ENCODE data around the gene CCDC91. TPM values are rescaled to one million over a fixed set of nuclear protein-coding genes. Genes with fewer than 3 reads are reported as not detected.
A peak's percentile ranks its signal among the peaks of the same experiment; 100 is the strongest.

CCDC91 gene, protein sequence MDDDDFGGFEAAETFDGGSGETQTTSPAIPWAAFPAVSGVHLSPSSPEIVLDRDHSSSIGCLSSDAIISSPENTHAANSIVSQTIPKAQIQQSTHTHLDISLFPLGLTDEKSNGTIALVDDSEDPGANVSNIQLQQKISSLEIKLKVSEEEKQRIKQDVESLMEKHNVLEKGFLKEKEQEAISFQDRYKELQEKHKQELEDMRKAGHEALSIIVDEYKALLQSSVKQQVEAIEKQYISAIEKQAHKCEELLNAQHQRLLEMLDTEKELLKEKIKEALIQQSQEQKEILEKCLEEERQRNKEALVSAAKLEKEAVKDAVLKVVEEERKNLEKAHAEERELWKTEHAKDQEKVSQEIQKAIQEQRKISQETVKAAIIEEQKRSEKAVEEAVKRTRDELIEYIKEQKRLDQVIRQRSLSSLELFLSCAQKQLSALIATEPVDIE
- total RNA-seq: 30.2 TPM
- long read RNA-seq, transcript CCDC91-205 (11 exons, 1,301 nt): major isoform, 5 of 33 reads
- long read RNA-seq, partial matches to known transcripts: 1 of 33 reads
- long read RNA-seq, other reads (novel, unspliced or antisense): 27 of 33 reads

DNA sequence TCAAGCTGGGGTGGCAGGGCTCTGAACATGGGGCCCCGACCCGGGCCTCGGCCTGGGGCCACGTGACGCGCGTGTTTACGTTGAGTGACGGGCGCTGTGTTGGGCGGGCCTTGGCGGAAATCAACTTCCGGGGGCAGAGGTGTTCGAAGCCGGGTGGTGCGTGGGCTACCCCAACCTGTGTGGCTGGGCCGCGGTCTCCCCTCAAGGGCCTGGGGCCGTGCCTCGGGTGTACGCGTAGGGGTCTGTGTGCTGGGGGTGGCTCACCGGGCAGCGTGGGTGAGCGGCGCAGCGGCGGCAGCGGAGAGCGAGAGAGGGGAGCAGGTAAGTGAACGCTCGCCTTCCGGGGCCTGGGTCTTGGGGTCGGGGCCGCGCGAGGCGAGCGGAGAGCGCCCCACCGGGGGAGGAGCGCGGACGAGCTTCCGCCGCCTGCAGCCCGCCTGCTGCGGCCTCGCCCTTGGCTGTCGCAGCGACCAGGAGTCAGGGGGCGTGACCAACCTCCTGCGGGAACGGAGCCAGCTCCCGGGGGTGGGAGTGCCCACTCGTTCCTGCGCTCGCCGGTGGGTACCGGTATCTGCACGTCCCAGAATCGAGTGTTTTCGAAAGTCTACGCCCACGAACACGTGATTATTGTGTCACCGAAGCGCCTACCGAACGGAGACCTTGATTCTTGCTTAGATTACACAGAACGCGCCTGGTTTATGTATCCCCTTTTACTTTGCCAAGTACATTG is at the start of gene CCDC91:
TSS of gene CCDC91 (plus strand) at position 136 of the 730 bp plus-strand sequence. CDS start 66,760 bp downstream, outside the sequence.
- Histone ChIP-seq H3K9me3 (no peaks in the 10 kb centered on the region), H3K4me3 (peak within 1 kb of the TSS; percentile 87), H3K4me1 (peaks cover 21% of the 10 kb centered on the region), H3K27ac (peak within 1 kb of the TSS; percentile 98), H3K27me3 (ENCODE audit: low read depth) (no peaks in the 10 kb centered on the region), H3K36me3 (no peaks in the 10 kb centered on the region)
- DNase-seq (peak; percentile 91), ATAC-seq (peak; percentile 96 to 97)
- TF ChIP-seq, protein P1, sequence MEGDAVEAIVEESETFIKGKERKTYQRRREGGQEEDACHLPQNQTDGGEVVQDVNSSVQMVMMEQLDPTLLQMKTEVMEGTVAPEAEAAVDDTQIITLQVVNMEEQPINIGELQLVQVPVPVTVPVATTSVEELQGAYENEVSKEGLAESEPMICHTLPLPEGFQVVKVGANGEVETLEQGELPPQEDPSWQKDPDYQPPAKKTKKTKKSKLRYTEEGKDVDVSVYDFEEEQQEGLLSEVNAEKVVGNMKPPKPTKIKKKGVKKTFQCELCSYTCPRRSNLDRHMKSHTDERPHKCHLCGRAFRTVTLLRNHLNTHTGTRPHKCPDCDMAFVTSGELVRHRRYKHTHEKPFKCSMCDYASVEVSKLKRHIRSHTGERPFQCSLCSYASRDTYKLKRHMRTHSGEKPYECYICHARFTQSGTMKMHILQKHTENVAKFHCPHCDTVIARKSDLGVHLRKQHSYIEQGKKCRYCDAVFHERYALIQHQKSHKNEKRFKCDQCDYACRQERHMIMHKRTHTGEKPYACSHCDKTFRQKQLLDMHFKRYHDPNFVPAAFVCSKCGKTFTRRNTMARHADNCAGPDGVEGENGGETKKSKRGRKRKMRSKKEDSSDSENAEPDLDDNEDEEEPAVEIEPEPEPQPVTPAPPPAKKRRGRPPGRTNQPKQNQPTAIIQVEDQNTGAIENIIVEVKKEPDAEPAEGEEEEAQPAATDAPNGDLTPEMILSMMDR (IDR thresholded peaks at IDR 0.05): no peak
- intact Hi-C loops (cut with DNase I): no loop called here

DNA sequence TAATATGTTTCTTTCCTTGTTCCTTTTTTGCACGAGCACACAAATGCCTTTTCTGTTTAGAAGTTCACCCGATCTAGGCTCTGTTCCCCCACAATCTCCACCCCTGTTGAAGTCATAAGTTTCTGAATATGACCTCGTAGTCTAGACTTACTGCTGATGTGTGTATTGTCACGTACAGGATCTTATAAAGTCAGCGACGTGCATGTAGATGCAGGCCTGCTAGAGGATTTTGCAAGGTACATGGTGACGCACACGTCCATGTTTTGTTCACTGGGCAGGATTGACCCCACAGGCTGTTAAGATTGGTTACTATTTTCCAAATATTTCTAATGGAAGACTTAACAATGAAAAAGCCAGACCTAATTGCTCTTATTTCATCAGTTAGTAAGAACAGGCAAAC is 46.2 kb upstream of the CCDC91 start:
- TF ChIP-seq, protein P1 (IDR thresholded peaks at IDR 0.05): no peak
- Histone ChIP-seq H3K4me1 (no peaks in the 10 kb centered on the region), H3K9me3 (no peaks in the 10 kb centered on the region), H3K27me3 (ENCODE audit: low read depth) (no peaks in the 10 kb centered on the region), H3K36me3 (no peaks in the 10 kb centered on the region), H3K27ac (no peak overlapping the region), H3K4me3 (no peak overlapping the region)
- no peak for ATAC-seq
- no peak for DNase-seq
- intact Hi-C loops (cut with DNase I): no loop called here

DNA sequence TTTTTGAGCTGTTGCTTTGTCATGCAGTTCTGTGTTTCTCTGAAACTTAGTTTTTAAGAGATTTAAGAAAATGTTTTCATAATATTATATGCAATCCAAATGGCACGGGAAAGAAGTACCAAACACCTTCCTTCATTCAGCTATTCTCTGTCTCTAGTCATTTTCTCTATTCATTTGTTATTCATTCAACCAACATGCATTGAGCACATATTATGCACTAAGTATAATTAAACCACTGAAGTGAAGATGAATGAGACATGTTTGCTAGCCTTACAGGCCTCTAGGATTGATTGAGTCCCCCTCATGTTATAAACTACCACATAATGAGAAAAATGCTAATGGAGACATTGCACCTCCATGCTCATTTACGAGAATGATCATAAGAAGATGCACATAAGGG is 45.7 kb upstream of the CCDC91 start:
- intact Hi-C loops (cut with DNase I): no loop called here
- no peaks in the 10 kb centered on the region for H3K9me3 ChIP-seq
- H3K27me3 ChIP-seq (ENCODE audit: low read depth): no peaks in the 10 kb centered on the region
- TF ChIP-seq, protein P1 (IDR thresholded peaks at IDR 0.05): no peak
- DNase-seq (no peak), ATAC-seq (no peak)
- H3K27ac ChIP-seq: no peak overlapping the region
- no peaks in the 10 kb centered on the region for H3K36me3 ChIP-seq
- H3K4me1 ChIP-seq: no peaks in the 10 kb centered on the region
- no peak overlapping the region for H3K4me3 ChIP-seq

DNA sequence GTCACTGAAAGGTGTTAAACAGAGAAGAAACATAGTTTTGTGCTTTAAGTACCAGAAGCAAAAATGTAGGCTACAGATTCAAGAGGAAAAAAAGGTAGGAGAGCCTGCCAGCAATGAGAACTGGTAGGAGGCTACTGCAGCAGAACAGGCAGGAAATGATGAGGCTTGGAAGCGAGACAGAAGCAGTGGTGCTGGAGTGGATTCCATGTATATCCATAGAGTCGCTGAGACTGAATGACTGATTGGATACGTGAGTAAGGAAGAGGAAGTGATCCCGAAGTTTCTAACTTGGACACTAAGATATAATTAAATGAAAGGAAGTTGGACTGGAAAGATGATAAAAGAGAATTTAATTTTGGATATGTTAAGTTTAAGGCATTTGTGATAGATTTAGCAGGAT is 45.0 kb upstream of the CCDC91 start:
- TF ChIP-seq, protein P1 (IDR thresholded peaks at IDR 0.05): no peak
- Histone ChIP-seq H3K27me3 (ENCODE audit: low read depth) (no peaks in the 10 kb centered on the region), H3K27ac (no peak overlapping the region), H3K9me3 (no peaks in the 10 kb centered on the region), H3K4me1 (no peaks in the 10 kb centered on the region), H3K4me3 (no peak overlapping the region), H3K36me3 (no peaks in the 10 kb centered on the region)
- ATAC-seq (no peak), DNase-seq (no peak)
- intact Hi-C loops (cut with DNase I): no loop called here

DNA sequence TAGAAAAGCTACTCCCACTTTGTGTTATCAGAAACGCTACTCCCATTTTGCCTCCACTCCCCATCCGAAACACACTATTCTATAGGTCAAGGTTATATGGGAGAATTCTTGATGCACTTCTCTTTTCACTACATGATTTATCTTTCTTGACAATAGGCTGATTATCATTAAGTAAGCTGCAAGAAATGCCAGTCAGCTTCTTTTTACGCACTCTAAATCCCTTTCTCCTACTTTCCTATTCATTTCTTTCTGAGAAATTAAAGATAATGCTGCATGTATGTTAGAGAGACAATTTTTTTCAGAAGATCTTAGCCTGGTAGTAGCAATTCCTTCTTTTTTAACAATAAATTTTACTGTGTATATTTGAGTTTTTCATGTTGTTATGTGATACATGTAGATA is 41.0 kb upstream of the CCDC91 start:
- intact Hi-C loops (cut with DNase I): no loop called here
- no peaks in the 10 kb centered on the region for H3K4me1 ChIP-seq
- H3K27ac ChIP-seq: no peak overlapping the region
- DNase-seq (no peak), ATAC-seq (no peak)
- TF ChIP-seq, protein P1 (IDR thresholded peaks at IDR 0.05): no peak
- H3K4me3 ChIP-seq: no peak overlapping the region
- H3K9me3 ChIP-seq: no peaks in the 10 kb centered on the region
- H3K36me3 ChIP-seq: no peaks in the 10 kb centered on the region
- H3K27me3 ChIP-seq (ENCODE audit: low read depth): no peaks in the 10 kb centered on the region
